Stomach smooth muscle (tissue), 2 donors: ENCODE results near the gene TOR4A.

Experiments used
- H3K27ac ChIP-seq: one replicate; pipeline ENCODE4 v1.7.0; 2013; ENCODE audit warnings: mild to moderate bottlenecking, low read length, inconsistent platforms
- H3K27me3 ChIP-seq, 2 donors: one replicate each; pipeline ENCODE4 v1.7.0; 2013; ENCODE audit warnings: low read length in 2 of 2; ENCODE audit not compliant: insufficient read depth in 2 of 2, control insufficient read depth in 1 of 2
- H3K36me3 ChIP-seq, 2 donors: one replicate each; pipeline ENCODE4 v1.7.0; 2013; ENCODE audit warnings: low read length in 2 of 2; ENCODE audit not compliant: control insufficient read depth in 2 of 2, insufficient read depth in 2 of 2
- H3K4me1 ChIP-seq: one replicate; pipeline ENCODE4 v1.7.0; 2013; ENCODE audit warnings: low read length; ENCODE audit not compliant: control insufficient read depth, insufficient read depth
- H3K4me3 ChIP-seq, 2 donors: one replicate each; pipeline ENCODE4 v1.7.0; 2013; ENCODE audit warnings: low read length in 2 of 2
- H3K9ac ChIP-seq, 2 donors: one replicate each; pipeline ENCODE4 v1.7.0; 2013; ENCODE audit warnings: low read length in 2 of 2, mild to moderate bottlenecking in 1 of 2
- H3K9me3 ChIP-seq, 2 donors: one replicate each; pipeline ENCODE4 v1.7.0; 2013; ENCODE audit warnings: low read length in 2 of 2; ENCODE audit not compliant: control insufficient read depth in 2 of 2
- donor health status: healthy.
- donor health status: Pancreatic carcinoma.

The TOR4A gene

DNA sequence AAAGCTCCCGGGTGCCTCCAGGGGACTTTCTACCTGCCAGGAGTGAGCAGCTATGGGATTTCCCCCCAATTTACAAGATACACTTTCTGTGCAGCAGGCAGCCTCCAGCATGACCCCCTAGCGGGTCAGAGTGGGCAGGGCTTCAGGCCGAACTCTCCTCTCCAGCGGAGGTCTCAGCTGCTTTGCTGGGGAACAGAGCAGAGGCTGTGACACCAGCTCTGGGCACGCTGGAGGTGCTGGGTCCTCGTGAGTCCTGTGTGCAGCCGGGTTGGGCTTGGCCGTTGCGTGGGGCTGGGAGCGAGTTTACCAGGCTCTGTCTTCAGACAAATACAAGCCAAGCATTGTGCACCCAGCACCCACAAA, 21.7 kb downstream of the TOR4A start:
- peaks cover 0 to 4% of the 10 kb centered on the region in 2 donors for H3K9me3 ChIP-seq
- H3K27me3 ChIP-seq: peaks cover 50 to 69% of the 10 kb centered on the region in 2 donors
- peak overlapping the region in 1 of 2 donors; percentile 15 for H3K4me3 ChIP-seq
- no peak overlapping the region for H3K9ac ChIP-seq
- H3K4me1 ChIP-seq: peaks cover 16% of the 10 kb centered on the region
- no peaks in the 10 kb centered on the region for H3K36me3 ChIP-seq
- no peak overlapping the region for H3K27ac ChIP-seq

DNA sequence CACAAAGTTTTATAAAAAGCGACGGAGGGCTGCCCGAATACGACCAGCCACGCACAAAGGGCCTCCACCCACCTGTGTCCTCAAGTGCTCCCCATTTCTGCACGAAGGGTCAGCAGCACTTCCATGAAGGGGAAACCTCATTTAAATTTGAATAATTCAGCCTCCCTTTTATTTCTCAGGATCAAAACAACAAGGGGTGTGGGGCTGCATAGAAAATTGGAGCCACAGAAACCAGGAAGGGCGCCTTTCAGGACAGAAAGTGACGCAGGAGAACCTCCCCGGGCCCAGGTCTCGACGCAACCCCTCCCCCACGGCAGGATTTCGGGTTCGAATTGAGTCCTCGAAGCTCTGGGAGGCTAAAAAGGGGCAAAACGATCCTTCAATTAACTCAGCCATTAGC, 22.4 kb downstream of the TOR4A start:
- Histone ChIP-seq H3K9me3 (no peaks in the 10 kb centered on the region), H3K4me1 (peaks cover 21% of the 10 kb centered on the region), H3K36me3 (no peaks in the 10 kb centered on the region), H3K27me3 (peaks cover 46 to 68% of the 10 kb centered on the region in 2 donors), H3K4me3 (peak overlapping the region in 1 of 2 donors; percentile 44), H3K27ac (no peak overlapping the region), H3K9ac (no peak overlapping the region)

DNA sequence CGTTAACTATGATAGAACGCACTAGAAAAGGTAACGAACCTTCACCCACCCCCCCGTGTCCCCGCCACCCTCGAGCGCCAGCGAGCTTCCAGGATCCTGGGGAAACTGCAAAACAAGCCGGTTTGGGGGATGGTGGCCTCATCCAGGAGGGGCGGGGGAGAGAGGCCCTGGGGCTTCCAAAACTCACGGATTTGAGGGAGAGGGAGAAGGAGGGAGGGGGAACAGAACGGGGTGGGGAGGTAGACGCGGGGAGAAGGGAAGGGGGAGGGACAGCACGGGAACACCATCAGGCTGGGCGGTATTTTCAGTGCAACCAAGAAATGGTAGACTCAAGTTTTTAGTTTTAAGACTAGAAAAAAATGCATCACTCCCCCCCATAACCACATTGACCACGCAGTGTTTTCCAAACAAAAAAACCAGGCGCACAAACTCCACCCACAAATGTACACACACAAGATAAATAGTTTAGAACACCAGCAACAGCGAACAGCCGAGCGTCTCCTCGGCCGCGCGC, 23.1 kb downstream of the TOR4A start:
- no peaks in the 10 kb centered on the region for H3K9me3 ChIP-seq
- peak overlapping the region; percentile 33 to 63 for H3K4me3 ChIP-seq
- H3K36me3 ChIP-seq: no peaks in the 10 kb centered on the region
- H3K27ac ChIP-seq: no peak overlapping the region
- H3K27me3 ChIP-seq: peaks cover 50 to 70% of the 10 kb centered on the region in 2 donors
- H3K4me1 ChIP-seq: peaks cover 27% of the 10 kb centered on the region
- no peak overlapping the region for H3K9ac ChIP-seq

DNA sequence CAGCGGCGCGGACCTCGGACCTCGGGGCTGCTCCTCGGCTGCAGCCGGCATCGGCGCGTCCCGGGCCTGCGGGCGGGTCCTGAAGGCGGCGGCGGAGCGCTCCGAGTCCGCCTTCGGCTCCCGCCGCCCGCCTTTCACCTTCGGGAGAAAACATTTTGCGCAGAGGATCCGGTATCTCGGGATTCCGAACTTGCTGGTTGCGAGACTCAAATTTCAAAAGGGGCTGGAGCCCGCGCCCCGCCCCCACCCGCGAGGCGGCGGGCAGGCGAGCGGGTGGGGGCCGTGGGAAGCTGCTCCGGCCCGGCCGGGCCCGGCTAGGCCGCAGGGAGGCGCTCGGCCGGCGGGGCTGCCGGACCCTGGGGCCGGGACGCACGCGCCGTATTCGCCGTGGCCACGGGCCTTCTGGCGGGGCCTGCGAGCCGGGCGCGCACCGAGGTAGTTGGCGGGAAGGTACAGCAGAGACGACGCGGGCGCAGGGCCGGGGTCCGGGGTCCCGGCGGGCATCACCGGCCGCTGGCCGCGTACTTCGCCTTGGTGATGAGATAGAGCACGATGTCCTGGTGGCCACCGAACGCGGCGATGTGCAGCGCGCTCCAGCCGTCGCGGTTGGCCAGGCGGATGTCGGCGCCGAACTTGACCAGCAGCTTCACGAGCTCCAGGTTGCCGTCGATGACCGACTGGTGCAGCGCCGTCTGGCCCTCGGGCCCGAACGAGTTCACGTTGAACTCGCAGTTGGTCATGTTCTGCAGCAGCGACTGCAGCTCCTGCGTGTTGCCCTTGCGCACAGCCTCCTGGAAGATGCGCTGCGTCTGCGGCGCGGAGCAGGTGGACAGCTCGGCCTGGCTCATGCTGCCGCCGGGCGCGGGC, 23.8 kb downstream of the TOR4A start:
- no peak overlapping the region for H3K9ac ChIP-seq

DNA sequence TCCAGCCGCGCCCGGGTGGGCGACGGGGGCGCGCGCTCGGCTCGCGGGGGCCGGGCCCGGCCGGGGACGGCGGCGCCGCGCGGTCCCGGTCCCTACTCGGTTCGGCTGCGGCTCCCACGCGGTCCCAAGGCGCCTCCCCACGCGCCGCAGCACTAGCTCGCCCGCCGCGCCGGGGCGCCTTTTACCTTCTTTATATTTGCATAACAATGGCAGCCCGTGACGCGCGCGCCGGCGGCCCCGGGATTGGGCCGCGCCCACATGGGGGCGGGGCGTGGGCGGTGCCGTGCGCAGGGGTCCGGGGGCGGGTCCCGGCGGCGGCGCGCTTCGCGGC, 24.6 kb downstream of the TOR4A start, which contains the start of gene NRARP:
TSS of gene NRARP (minus strand) at position 154 of the 331 bp plus-strand sequence. CDS start 343 bp downstream, outside the sequence.
- Histone ChIP-seq H3K4me1 (peaks cover 36% of the 10 kb centered on the region), H3K36me3 (no peaks in the 10 kb centered on the region), H3K27me3 (peaks cover 51 to 73% of the 10 kb centered on the region in 2 donors), H3K9me3 (no peaks in the 10 kb centered on the region), H3K4me3 (peak within 1 kb of the TSS; percentile 33 to 63), H3K9ac (no peak within 1 kb of the TSS), H3K27ac (no peak within 1 kb of the TSS)

More for the DNA sequence above, 23.8 kb downstream of the TOR4A start:
- Histone ChIP-seq H3K4me3 (peak overlapping the region; percentile 33 to 63), H3K9me3 (no peaks in the 10 kb centered on the region), H3K27ac (no peak overlapping the region), H3K4me1 (peaks cover 33% of the 10 kb centered on the region), H3K27me3 (peaks cover 54 to 73% of the 10 kb centered on the region in 2 donors), H3K36me3 (no peaks in the 10 kb centered on the region)

DNA sequence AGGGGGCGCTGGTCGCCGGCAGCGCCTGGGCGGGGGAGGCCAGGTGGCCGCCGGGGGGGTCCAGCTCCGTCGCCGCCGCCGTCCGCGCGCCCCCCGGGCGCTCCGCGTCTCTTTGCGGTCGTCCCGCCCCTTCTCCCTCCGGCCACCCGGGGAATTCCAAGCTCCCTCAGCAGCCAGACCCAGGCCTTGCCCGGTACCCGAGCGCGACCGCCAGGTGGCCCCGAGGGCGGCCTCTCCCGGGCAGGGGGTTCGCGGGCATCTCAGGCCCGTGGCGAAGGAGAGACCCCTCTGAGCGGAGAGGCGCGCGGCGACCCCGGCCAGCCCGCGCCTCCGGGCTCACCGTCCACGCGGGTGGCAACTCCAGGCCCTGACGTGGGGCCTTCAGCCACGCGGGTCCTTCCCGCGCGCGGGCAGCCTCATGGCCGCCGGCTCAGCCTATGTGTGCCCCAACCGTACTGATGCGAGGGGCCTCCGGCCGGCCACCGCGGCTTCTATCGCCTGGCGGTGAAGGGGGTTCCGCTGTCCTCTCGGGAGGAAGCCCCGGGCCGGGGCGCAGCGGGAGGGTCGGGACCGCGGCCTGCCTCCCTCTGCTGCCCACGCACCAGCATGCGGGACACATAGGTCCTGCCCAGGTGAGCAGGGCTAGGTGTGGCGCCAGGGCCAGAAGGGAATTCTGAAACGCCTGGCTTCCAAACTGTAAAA, 25.1 kb downstream of the TOR4A start:
- Histone ChIP-seq H3K4me1 (peaks cover 39% of the 10 kb centered on the region), H3K27ac (no peak overlapping the region), H3K4me3 (peak overlapping the region; percentile 31 to 61), H3K36me3 (no peaks in the 10 kb centered on the region), H3K9ac (no peak overlapping the region), H3K27me3 (peaks cover 51 to 73% of the 10 kb centered on the region in 2 donors), H3K9me3 (no peaks in the 10 kb centered on the region)

DNA sequence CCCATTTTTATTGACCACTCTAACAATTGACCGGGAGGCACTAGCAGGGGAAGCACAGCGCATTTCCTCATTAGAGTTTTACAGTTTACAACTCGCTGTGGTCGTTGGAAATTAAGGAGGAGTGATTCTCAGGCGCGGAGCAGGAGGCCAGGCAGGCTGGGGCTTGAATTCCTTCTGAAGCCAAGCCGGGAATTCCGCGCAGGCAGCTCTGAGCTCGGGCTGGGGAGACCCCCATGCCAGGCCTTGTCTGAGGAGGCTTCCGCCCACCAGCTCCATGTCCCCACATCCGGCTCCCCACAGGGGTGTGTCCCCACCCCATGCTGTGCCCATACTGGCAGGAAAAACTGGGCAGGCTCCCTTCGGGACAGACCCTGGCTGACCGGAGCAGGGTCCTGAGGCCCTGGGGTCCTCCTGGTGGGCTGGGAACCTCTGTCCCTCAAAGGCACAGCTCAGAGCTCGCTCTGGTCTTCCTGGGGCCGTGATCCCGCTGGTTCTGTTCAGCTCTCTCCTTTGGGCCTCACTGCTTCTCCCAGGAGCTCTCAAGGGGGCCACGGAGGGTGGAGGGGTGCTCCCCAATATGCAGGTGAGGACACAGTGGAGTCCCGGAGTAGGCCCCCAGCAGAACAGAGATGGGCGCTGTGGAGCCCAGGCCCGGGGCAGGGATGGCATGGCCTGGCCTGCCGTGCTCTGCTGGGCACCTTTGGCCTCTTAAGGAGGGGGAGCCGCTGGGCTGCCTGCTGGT, 25.8 kb downstream of the TOR4A start:
- Histone ChIP-seq H3K4me3 (peak overlapping the region in 1 of 2 donors; percentile 61), H3K27me3 (peaks cover 46 to 69% of the 10 kb centered on the region in 2 donors), H3K36me3 (no peaks in the 10 kb centered on the region), H3K9me3 (no peaks in the 10 kb centered on the region), H3K4me1 (peaks cover 39% of the 10 kb centered on the region), H3K27ac (no peak overlapping the region), H3K9ac (no peak overlapping the region)

DNA sequence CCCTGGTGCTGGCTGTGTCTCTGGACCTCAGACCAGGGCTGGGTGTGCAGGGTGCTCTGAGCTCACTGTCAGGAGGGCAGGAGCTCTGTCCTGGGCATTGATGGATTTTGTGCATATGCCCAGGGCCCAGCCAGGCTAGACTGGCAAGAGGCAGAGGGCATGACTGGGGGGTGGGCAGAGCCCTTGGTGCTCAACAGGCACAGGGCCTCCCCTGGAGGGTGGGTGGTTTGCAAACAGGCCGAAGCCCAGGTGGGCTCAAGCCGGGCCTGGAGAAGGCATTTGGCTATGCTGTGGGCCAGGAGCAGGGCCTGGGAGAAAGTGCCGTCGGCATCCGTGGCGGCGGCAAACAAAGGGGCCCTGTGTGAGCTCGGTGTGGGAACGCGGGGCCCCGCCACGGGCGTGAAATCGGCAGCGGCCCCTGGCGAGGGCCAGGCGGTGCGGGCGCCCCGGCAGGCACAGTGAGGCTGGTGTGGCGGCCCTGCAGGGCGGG, 26.4 kb downstream of the TOR4A start:
- Histone ChIP-seq H3K36me3 (no peaks in the 10 kb centered on the region), H3K4me1 (peaks cover 36% of the 10 kb centered on the region), H3K9ac (no peak overlapping the region), H3K4me3 (no peak overlapping the region), H3K27ac (no peak overlapping the region), H3K27me3 (peaks cover 41 to 63% of the 10 kb centered on the region in 2 donors), H3K9me3 (no peaks in the 10 kb centered on the region)

DNA sequence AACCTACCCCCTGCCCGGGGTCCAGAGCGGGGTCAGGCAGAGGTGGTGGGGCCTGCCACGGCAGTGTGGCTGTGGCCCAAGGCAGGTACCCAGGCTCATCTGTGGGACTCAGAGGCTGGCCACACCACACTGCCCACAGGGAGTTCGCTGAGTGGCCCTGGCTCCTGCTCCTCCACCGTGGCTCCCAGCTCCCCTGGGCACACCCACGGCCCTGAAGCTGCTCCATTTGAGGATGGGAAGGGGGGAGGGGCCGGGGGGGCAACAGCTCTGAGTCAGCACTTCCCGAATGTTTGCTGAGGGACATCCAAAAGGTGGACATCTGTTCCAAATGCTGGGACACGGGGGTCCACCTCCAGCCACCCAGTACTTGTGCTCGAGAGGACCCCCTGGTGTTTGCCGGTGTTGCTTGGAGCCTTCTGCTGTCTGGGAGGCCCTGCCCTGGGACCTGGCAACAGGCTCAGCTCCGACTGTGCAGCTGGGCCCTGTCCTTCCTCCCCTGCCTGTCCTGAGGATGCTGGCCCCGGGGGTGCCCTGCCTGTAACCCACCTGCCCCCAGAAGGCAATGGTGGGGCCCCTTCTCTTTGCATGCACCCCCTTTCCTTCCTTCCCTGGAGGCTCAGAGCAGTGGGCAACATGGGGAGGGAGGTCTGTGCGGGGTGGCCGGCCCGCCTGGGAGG, 27.0 kb downstream of the TOR4A start:
- H3K9ac ChIP-seq: no peak overlapping the region
- no peaks in the 10 kb centered on the region for H3K36me3 ChIP-seq
- H3K4me3 ChIP-seq: no peak overlapping the region
- peaks cover 39 to 58% of the 10 kb centered on the region in 2 donors for H3K27me3 ChIP-seq
- no peaks in the 10 kb centered on the region for H3K9me3 ChIP-seq
- H3K27ac ChIP-seq: no peak overlapping the region
- peaks cover 36% of the 10 kb centered on the region for H3K4me1 ChIP-seq
